ENCODE results near the gene RASA4.
"Not testable (repeated sequence)": the region's sequence is repeated elsewhere in the genome, so short reads cannot be mapped to it uniquely, and the experiment has no call there.

GRCh38 chr7:102583495-102583894 is 33.1 kb downstream of the RASA4 start:
- TF ChIP-seq POLR2AphosphoS5, POLR2A (IDR thresholded peaks at IDR 0.05; ENCODE audit: low read depth, low read length): not testable (repeated sequence)
